K562 (cell line): ENCODE results near the gene CLDN10.

Experiments
- MXI1 ChIP-seq: IDR thresholded peaks from 2 replicates; pipeline ENCODE4 v1.6.1; 2011; ENCODE audit warnings: low read depth, mild to moderate bottlenecking, improper control_type of control experiment, low read length
- POLR2A ChIP-seq: fragments of 450-650 bp; conservative IDR thresholded peaks from 2 replicates; pipeline ENCODE4 v1.6.1; 2016
- PRPF4 ChIP-seq: fragments of 200-400 bp; formaldehyde crosslinking; IDR thresholded peaks from one replicate; pipeline ENCODE4 v1.6.1; 2017; ENCODE audit warnings: low read length, low read depth, mild to moderate bottlenecking; ENCODE audit not compliant: insufficient read depth, poor library complexity, severe bottlenecking
- TAF1 ChIP-seq: IDR thresholded peaks from 2 replicates; pipeline ENCODE4 v1.6.1; 2011; ENCODE audit warnings: mild to moderate bottlenecking, low read length, moderate library complexity; ENCODE audit not compliant: insufficient read depth, control insufficient read depth, severe bottlenecking; ENCODE audit errors: extremely low read depth
- ZSCAN32 ChIP-seq: fragments of 450-650 bp; formaldehyde crosslinking; IDR thresholded peaks from 2 replicates; pipeline ENCODE4 v1.4.0; 2020; ENCODE audit warnings: mild to moderate bottlenecking, moderate library complexity
- TF ChIP-seq, protein P1 (sequence below), 3 experiments: IDR thresholded peaks in 2 of 3; conservative IDR thresholded peaks in 1 of 3; 2 replicates each; pipeline ENCODE4 v1.5.1; 2011 to 2012; ENCODE audit warnings: low read length in 3 of 3, mild to moderate bottlenecking in 3 of 3, control low read depth in 2 of 3, improper control_type of control experiment in 1 of 3, inconsistent platforms in 1 of 3, low read depth in 1 of 3, mixed read lengths in 1 of 3, moderate library complexity in 1 of 3; ENCODE audit not compliant: insufficient read depth in 2 of 3
- TF ChIP-seq, protein P2 (sequence below): sonication (generic); formaldehyde crosslinking; IDR thresholded peaks from 2 replicates; pipeline ENCODE4 v1.4.0; 2020; ENCODE audit warnings: mild to moderate bottlenecking, missing genetic modification reagents

DNA sequence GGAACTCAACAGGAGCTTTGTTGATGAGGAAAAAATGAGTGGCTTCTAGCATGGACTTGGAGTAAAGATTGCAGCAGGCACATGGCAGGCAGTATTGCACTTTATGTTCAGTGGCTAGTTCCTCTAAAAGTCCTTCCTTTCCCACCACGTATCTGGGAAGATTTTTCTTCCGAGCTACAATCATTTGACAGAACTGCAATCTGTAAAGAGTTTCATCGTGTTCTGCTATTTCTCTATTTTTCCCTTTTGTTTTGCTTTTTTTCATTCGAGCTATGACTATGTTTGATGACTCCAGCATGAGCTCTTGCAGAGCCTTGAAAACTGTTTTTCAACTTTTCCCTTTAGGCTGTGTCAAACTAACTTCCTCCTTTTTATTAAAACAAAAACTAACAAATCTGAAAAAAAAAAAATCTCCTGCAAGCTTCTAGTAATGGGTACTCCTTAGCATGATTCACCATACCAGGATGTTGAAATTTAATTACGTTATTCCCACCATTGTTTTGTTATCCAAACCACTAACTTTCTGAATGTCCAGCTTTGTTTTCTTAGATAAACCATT, 12.3 kb downstream of the CLDN10 start:
- TF ChIP-seq PRPF4 (no peak), POLR2A (no peak), TAF1 (no peak), ZSCAN32 (CRISPR knock-in tag) (no peak), MXI1 (no peak)
- TF ChIP-seq, protein P1, sequence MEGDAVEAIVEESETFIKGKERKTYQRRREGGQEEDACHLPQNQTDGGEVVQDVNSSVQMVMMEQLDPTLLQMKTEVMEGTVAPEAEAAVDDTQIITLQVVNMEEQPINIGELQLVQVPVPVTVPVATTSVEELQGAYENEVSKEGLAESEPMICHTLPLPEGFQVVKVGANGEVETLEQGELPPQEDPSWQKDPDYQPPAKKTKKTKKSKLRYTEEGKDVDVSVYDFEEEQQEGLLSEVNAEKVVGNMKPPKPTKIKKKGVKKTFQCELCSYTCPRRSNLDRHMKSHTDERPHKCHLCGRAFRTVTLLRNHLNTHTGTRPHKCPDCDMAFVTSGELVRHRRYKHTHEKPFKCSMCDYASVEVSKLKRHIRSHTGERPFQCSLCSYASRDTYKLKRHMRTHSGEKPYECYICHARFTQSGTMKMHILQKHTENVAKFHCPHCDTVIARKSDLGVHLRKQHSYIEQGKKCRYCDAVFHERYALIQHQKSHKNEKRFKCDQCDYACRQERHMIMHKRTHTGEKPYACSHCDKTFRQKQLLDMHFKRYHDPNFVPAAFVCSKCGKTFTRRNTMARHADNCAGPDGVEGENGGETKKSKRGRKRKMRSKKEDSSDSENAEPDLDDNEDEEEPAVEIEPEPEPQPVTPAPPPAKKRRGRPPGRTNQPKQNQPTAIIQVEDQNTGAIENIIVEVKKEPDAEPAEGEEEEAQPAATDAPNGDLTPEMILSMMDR (IDR thresholded peaks at IDR 0.05 in 2 of 3, conservative IDR thresholded peaks at IDR 0.05 in 1 of 3; ENCODE audit: insufficient read depth in 2 of 3, low read depth in 1 of 3, low read length in 3 of 3) = no peak
- TF ChIP-seq, protein P2, sequence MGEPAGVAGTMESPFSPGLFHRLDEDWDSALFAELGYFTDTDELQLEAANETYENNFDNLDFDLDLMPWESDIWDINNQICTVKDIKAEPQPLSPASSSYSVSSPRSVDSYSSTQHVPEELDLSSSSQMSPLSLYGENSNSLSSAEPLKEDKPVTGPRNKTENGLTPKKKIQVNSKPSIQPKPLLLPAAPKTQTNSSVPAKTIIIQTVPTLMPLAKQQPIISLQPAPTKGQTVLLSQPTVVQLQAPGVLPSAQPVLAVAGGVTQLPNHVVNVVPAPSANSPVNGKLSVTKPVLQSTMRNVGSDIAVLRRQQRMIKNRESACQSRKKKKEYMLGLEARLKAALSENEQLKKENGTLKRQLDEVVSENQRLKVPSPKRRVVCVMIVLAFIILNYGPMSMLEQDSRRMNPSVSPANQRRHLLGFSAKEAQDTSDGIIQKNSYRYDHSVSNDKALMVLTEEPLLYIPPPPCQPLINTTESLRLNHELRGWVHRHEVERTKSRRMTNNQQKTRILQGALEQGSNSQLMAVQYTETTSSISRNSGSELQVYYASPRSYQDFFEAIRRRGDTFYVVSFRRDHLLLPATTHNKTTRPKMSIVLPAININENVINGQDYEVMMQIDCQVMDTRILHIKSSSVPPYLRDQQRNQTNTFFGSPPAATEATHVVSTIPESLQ = no peak
